ENCODE results near the gene DCUN1D2.

GRCh38 chr13:113490496-113491417 lies at the start of gene DCUN1D2:
- no peak for TF ChIP-seq CTCF (conservative IDR thresholded peaks at IDR 0.05)
- TF ChIP-seq ZFX (IDR thresholded peaks at IDR 0.05) = peak; percentile 62
